HG03432 (cell line): ENCODE results near the gene RIPK1.
"Not testable (repeated sequence)": the region's sequence is repeated elsewhere in the genome, so short reads cannot be mapped to it uniquely, and the experiment has no call there.

Experiments used
- ATAC-seq: cut with Tn5 transposase; IDR thresholded peaks from one replicate; pipeline ENCODE4 v1.9.1; 2021; ENCODE audit warnings: mild to moderate bottlenecking, moderate library complexity; ENCODE audit not compliant: unreplicated experiment

RIPK1 gene

DNA sequence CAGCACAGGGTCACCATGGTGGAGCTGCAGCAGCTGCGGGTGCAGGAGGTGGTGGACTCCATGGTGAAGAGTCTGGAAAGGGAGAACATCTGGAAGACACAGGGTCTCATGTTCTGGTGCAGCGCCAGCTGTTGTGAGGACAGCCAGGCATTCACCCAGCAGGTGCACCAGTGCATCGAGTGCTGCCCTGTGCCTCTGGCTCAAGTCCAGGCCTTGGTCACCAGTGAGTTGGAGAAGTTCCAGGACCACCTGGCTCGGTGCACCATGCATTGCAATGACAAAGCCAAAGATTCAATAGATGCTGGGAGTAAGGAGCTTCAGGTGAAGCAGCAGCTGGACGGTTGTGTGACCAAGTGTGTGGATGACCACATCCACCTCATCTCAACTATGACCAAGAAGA, 22.9 kb upstream of the RIPK1 start:
- no peak for ATAC-seq

DNA sequence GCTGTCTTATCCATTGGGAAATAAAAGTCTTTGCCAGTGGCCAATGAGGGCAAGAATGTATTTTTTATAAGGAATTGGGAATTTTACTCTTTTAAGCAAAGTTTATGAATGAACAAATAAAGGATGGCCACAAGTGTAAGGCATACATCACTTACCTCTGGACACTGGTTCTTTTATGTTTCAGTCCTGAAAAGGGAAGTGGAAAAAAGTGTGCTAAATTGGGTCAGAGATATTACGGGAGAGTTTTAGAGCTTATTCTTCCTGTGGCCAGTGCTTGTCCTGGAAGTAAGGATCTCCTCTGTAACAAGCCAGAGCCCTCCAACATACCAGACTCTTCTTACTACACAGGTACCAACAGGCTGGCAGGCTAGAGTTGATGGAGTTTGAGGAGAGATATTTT, 22.5 kb upstream of the RIPK1 start:
- ATAC-seq, result no peak

DNA sequence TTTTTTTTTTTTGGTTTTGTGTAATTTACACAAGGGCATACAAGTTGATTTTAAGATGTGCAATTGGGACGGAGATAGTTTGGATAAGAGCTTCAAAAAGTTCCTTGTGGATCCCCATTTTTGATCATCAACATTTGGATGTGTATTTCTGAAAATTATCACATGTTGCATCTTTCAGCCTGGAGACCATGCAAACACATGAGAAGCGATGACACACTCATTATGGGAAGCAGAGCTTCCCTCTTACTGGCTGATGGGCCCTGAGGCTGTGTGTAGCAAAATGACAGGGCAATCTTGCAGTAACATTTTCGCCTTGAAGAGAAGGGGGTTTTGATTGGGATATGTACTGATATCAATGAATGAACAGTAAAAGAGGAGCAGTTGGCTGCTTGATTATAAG, 22.0 kb upstream of the RIPK1 start:
- no peak for ATAC-seq

DNA sequence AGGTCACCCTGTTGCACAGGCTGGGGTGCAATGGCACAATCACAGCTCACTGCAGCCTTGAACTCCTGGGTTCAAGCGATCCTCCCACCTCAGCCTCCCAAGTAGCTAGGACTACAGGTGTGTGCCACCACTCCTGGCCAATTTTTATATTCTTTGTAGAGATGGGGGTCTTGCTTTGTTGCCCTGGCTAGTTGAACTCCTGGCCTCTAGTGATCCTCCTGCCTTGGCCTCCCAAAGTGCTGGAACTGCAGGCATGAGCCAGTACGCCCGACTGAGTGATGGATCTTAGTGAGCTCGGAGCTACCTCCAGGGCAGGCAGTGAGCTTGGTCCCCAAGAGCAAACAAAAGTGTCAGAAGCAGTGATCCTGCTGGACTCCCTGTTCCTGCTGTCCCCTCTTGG, 20.3 kb upstream of the RIPK1 start:
- not testable (repeated sequence) for ATAC-seq

DNA sequence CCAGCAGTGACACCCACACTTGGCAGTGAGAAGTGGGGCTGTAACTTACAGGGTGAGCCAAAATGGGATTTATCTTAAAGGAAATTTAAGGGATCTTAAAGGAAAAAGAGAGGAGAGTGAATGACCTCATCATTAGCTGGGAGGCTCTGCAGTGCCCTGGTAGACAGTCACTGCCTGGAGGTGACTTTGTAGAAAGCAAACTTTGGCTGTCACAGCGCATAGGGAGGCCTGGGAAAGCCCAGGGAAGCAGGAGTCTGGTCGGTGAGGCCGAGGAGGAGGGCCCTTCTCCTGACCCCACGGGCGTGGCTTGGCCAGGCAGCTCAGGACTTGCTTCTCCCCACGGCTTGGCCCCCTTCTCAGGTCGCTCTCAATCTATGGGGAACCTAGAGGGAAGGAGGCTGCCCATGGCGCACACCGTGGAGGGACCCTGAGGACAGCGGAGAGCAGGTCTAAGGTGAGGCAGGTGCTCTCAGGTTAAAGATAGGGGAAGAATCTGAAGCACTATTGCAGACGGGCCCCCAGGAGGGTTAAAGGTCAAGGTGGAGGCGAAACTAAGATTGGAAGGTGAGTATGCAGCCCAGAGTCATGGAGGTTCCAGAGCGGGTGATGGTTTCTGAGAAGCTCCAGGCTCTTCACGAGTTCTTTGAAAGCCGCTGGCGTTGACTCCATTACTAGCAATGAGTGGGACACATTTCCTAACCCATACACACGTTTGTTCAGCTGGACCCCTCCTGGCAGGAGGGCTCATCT, 15.6 kb upstream of the RIPK1 start:
- no peak for ATAC-seq

DNA sequence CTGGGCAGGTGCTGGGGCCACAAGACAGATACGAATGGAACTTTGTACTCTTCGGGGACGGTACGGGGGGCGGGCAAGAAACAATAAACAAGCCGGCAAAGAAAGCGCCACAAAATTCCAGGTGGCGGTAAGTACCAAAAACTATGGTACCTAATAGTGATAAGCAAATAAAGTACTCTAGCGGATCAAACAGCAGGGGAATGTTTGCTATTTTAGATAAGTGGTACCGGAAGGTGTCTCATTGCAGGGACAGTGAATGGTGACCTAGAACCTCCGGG, 15.1 kb upstream of the RIPK1 start:
- ATAC-seq, result no peak

DNA sequence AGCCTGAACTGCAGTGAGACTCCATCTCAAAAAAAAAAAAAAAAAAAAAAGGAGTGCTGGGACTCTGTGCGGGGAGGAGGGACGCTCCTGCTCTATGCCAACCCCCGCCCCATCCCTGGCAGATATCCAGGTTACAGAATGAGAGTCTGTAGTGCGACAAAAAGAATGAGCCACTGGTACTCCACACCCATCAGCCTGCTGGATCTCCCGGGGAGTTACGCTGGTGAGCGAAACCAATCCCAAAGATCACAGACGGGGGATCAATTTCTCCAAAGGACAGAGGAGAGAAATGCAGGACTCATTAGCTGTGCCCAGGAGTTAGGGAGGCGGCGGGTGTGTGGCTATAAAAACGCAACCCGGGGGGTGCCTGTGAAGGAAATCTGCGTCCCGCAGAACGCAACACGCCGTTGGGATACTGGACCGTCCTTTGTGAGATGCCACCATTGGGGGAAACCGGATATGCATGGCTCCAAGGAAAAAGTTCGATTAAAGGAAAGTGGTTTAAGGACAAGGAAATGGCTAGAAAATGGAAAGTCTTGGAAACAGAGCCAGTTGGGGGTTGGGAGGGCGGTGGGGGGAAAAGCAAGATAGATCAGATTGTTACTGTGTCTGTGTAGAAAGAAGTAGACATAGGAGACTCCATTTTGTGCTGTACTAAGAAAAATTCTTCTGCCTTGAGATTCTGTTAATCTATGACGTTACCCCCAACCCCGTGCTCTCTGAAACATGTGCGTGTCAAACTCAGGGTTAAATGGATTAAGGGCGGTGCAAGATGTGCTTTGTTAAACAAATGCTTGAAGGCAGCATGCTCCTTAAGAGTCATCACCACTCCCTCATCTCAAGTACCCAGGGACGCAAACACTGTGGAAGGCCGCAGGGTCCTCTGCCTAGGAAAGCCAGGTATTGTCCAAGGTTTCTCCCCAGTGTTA, 13.8 kb upstream of the RIPK1 start:
- not testable (repeated sequence) for ATAC-seq

DNA sequence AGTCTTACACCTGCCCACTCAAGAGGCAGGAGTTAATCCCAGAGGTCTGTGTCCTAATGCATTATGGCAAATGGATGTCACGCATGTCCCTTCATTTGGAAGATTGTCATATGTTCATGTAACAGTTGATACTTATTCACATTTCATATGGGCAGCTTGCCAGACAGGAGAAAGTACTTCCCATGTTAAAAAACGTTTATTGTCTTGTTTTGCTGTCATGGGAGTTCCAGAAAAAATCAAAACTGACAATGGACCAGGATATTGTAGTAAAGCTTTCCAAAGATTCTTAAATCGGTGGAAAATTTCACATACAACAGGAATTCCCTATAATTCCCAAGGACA, 13.2 kb upstream of the RIPK1 start:
- not testable (repeated sequence) for ATAC-seq

DNA sequence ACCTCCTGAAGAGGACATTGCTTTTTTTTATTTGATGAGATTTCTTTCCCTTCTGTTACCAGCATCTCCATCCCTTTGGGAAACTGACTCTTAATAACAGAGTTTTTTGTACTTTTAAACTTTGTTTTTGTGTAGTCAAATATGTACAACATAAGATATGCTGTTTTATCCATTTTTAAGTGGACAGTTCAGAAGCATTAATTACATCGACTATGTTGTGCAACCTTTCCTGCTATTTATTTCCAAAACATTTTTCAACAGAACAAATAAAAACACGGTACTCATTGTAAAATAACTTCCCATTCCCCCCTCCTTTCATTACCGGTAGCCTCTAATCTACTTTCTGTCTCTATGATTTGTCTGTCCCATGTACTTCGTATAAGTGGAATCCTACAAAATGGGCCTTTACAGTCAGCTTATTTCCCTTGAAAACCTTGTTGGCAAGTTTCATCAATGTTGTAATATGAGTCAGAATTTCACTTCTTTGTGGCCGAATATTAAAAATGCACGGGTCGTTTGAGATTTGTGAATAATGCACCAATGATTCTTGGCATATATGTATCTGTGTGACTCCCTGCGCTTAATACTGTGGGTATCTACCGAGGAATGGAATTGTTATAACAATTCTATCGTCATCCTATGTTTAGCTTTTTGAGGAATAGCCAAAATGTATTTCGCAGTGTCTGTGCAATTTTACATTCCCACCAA, 11.1 kb upstream of the RIPK1 start:
- ATAC-seq, result no peak

DNA sequence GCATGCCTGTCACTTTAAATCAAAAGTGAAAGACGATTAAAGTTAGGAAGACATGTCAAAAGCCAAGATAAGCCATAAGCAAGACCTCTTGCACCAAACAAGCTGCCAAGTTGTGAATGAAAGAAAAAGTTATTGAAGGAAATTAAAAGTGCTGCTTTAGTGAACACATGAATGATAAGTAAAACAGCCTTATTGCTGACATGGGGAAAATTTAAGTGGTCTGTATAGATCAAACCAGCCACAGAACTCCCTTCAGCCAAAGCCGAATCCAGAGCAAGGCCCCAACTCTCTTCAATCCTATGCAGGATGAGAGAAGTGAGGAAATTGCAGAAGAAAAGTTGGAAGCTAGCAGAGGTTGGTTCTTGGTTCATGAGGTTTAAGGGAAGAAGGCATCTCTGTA, 9.3 kb upstream of the RIPK1 start:
- ATAC-seq, result no peak

DNA sequence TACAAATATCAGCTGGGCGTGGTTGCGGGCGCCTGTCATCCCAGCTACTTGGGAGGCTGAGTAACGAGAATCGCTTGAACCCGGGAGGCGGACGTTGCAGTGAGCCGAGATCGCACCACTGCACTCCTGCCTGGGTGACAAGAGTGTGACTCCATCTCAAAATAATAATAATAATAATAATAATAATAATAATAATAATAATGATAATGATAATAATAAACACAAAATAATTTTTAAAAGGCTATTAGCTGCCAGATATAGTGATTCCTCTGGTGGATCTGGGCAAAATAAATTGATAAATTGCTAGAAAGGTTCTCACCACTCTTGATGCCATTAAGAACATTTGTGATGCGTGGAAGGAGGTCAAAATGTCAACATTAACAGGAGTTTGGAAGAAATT, 8.2 kb upstream of the RIPK1 start:
- not testable (repeated sequence) for ATAC-seq

DNA sequence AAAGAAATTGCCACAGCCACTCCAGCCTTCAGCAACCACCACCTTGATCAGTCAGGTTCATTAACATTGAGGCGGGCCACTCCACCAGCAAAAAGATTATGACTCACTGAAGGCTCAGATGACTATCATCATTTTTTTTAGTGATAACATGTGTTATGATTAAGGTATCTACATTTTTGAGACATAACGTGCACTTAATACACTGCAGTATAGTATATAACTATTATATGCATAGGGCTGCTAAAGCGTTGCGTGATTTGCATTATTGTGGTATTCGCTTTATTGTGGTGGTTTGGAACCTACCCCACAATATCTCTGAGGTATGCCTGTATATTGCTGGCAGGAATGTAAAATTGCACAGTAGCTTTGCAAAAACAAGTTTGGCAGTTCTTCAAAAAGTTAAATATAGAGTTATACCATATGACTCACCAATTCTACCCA, 6.8 kb upstream of the RIPK1 start:
- ATAC-seq, result no peak

DNA sequence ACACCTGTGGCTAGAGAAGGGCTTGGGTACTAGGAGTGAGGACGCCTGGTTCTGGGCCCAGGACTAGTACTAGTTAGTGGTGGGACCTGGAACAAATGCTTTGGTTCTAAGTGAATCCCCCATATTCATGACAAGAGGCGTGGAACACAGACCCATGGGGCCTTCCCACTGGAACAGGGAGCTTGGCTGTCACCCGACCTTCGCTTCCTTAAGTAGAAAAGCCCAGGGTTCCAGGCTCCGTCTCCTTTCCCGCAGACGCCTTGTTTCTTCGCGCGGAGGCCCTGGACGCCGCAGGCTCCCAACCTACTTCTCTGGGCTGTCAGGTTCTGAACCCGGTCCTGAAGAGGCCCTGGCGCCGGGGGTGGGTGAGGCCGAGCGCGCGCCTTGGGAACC, 5.0 kb upstream of the RIPK1 start:
- ATAC-seq, result not testable (repeated sequence)

DNA sequence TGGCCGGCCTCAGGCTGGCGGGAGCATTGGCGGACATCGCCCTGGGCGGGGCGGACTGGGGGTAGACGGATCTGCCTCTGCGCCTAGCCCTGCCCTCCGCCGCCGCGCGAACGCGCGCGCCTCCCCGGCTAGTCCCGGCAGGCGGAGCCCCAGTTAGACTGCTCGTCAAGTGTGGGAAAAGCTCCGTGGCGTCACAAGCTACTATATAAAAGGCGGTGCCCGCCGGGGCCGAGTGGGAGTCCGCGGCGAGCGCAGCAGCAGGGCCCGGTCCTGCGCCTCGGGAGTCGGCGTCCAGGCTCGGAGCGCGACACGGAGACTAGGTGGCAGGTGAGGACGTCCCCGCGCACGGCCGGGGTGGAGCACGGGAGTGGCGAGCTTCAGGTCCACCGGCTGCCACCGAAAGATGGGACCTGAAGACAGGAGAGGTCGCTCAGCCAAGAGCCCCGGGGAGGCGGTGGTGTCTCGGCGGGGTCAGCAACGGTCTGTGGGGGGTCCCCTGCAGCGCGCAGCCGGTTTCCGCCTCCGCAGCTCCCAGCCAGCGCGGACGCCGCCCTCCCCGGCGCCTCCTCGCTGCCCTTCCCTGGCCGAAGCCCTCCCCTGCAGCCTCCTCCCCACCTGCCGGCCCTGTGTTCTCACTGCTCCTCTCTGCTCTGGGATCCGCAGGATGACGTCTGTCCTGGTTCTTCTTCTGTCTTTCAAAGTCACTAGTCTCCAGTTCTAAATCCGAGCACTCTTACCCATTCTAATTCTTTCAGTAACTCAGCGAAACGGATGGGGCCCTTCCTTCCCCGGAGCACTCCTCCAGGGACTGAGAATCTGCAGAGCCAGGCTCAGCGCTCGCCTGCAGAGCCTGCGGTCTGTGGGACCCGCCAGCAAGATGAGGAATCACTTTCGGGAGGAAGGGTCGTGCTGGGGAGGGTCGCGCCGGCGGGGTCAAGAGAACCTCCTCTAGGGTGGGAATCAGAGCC, 4.3 kb upstream of the RIPK1 start:
- peak; percentile 74 for ATAC-seq

DNA sequence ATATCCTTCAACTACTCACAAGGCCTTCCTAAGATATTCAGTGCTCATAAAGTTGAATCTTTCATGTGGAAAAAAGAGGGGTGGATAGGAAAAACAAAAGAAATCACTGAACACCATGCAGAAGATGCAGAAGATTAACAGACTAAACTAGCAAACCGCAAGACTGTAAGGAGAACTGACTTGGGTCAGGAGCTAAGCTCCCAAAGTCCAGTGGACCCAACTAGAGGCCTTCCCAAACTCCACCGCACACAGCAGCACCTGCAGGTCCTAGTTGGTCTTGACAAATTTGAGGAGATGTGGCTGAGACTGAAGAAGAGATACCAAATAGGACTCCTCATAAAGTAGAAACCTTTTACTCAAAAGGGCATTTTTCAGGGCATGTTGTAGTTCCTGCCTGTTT, 3.3 kb downstream of the RIPK1 start:
- ATAC-seq, result no peak

DNA sequence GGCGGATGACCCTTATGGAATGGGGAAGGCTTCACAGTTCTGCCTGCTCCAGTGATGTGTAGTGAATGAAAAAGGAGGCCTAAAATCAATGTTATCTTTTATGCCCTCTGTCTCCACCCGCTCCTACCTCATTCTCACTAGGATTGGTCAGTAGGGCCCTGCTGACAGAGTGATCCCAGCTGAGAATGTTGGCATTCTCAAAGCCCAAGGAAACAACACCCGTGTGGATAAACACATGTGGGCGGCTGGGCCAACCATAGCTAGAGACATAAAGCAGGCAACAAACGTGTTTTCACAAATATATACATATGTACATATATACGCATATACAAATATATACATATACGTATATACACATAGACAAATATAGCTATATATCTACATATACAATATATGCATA, 4.5 kb downstream of the RIPK1 start:
- ATAC-seq, result no peak

DNA sequence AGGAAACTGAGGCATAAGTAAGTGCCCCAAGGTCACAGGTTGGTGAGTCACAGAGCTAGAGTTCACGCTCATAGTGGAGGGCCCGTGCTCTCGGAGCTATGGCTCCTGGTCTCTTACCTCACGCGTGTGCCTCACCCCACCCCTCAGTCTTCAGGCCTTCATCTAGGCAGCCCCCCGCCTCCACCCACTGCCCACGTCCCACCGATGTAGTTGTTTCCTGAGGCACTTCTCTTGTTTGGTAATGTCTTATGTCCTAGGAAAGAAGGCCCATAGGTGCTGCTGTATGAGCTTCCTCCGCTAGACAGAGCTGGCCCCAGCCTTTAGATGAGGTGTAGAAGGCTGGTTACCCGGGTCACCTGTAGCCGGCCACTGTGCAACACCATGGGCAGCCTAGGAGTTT, 5.1 kb downstream of the RIPK1 start:
- ATAC-seq, result no peak

DNA sequence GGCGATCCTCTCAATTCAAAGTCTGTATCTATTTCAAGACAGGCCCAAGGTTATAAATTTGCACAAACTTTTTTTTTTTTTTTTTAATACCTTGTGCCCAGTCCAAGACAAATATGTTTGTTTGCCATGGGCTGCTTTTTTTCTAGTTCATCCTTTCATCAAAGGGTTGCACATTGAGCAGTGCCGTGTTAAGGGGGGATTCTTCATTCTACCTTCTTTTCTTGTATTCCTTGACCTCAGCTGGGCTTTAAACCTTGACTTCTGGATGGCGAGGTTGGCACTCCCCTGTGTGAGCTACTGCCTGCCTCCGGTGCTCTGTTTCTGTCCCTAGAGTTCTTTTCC, 7.4 kb downstream of the RIPK1 start:
- no peak for ATAC-seq

DNA sequence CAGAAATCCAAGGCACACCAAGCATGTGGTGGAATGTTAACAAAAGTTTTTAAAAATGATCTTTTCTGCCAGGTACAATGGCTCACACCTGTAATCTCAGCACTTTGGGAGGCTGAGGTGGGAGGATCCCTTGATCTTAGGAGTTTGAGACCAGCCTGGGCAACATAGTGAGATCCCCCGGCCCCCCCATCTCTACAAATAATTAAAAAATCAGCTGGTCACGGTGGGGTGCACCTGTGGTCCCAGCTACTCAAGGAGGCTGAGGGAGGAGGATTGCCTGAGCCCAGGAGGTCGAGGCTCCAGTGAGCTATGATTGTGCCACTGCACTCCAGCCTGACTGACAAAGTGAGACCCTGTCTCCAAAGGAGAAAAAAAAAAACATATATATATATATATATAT, 8.0 kb downstream of the RIPK1 start:
- no peak for ATAC-seq

DNA sequence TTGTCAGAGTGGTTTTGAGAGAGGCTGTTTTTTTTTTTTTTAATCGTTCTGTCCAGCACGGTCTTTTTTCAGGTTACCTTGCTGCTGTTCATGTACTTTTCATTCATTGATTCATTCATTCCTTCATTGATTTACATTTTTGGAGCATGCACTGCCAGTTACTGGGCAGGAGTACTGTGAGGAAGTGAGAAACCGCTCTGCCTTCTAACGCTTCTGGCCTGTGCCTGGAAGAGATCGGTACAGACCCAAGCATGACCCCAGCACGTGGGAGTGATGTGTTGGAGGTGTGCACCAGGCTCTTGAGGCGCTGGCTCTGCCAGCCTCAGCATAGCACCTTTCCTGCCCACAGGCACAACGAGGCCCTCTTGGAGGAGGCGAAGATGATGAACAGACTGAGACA, 9.1 kb downstream of the RIPK1 start:
- ATAC-seq, result no peak

DNA sequence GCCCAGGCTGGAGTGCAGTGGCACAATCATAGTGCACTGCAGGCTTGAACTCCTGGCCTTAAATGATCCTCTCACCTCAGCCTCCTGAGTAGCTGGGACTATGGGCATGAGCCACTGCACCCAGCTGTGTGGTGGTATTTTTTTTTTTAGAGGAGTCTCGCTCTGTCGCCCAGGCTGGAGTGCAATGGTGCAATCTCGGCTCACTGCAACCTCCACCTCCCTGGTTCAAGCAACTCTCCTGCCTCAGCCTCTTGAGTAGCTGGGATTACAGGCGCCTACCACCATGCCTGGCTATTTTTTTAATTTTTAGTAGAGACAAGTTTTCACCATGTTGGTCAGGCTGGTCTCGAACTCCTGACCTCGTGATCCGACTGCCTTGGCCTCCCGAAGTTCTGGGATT, 10.7 kb downstream of the RIPK1 start:
- ATAC-seq, result not testable (repeated sequence)
